HepG2 (cell line): ENCODE measurements around the gene CCNI2. TPM values are rescaled to one million over a fixed set of nuclear protein-coding genes. Genes with fewer than 3 reads are reported as not detected.

ENCODE experiments used
- AGO2 ChIP-seq: fragments of 200-400 bp; formaldehyde crosslinking; optimal IDR thresholded peaks from 2 replicates; pipeline ENCODE3; 2017; ENCODE audit warnings: mild to moderate bottlenecking, low read depth, low read length, moderate library complexity
- CHD2 ChIP-seq: IDR thresholded peaks from 2 replicates; pipeline ENCODE4 v1.6.1; 2011; ENCODE audit warnings: low read depth, low read length, improper control_type of control experiment
- DMAP1 ChIP-seq: IDR thresholded peaks from 2 replicates; pipeline ENCODE4 v1.6.1; 2016
- FOXK1 ChIP-seq: sonication (generic); formaldehyde crosslinking; IDR thresholded peaks from 2 replicates; pipeline ENCODE4 v1.4.0; 2020; ENCODE audit warnings: low read depth, missing genetic modification reagents, borderline replicate concordance
- GMEB1 ChIP-seq: sonication (generic); formaldehyde crosslinking; IDR thresholded peaks from 2 replicates; pipeline ENCODE4 v1.5.1; 2020; ENCODE audit warnings: missing genetic modification reagents, mild to moderate bottlenecking, borderline replicate concordance
- GTF2F1 ChIP-seq: fragments of 150-350 bp; IDR thresholded peaks from 2 replicates; pipeline ENCODE4 v1.6.1; 2014; ENCODE audit warnings: low read length
- GZF1 ChIP-seq: sonication (generic); formaldehyde crosslinking; IDR thresholded peaks from 2 replicates; pipeline ENCODE4 v1.5.1; 2020; ENCODE audit warnings: mild to moderate bottlenecking, missing genetic modification reagents
- IRF2 ChIP-seq: IDR thresholded peaks from 2 replicates; pipeline ENCODE4 v1.6.1; 2018; ENCODE audit warnings: missing genetic modification reagents, missing compliant biosample characterization
- KDM3A ChIP-seq: IDR thresholded peaks from 2 replicates; pipeline ENCODE4 v1.6.1; 2018; ENCODE audit warnings: low read depth, missing compliant biosample characterization
- MAX ChIP-seq: IDR thresholded peaks from 2 replicates; pipeline ENCODE4 v1.6.1; 2012; ENCODE audit warnings: inconsistent platforms
- MAZ ChIP-seq, 2 experiments: sonication (generic) in 1 of 2; formaldehyde crosslinking in 1 of 2; IDR thresholded peaks; 2 replicates each; pipeline versions ENCODE4 v1.5.0 to v1.6.1; 2012 to 2020; ENCODE audit warnings: low read depth in 2 of 2, mild to moderate bottlenecking in 2 of 2, borderline replicate concordance in 1 of 2, improper control_type of control experiment in 1 of 2, low read length in 1 of 2, missing genetic modification reagents in 1 of 2, moderate library complexity in 1 of 2
- NONO ChIP-seq, 2 experiments: fragments of 450-650 bp in 1 of 2; sonication (generic) in 1 of 2; formaldehyde crosslinking in 1 of 2; IDR thresholded peaks in 1 of 2; conservative IDR thresholded peaks in 1 of 2; 2 replicates each; pipeline versions ENCODE4 v1.6.1 to v1.8.0; 2017 to 2022; ENCODE audit warnings: mild to moderate bottlenecking in 1 of 2, missing genetic modification reagents in 1 of 2, moderate library complexity in 1 of 2
- NR1H2 ChIP-seq: sonication (generic); formaldehyde crosslinking; IDR thresholded peaks from 2 replicates; pipeline ENCODE4 v1.8.1; 2022; ENCODE audit warnings: low read depth, missing genetic modification reagents, borderline replicate concordance
- POLR2A ChIP-seq, 2 experiments: IDR thresholded peaks; 2 replicates each; pipeline ENCODE4 v1.6.1; 2011; ENCODE audit warnings: low read depth in 2 of 2, low read length in 2 of 2, mild to moderate bottlenecking in 1 of 2, moderate library complexity in 1 of 2; ENCODE audit not compliant: insufficient read depth in 1 of 2
- RAD51 ChIP-seq: fragments of 450-650 bp; IDR thresholded peaks from 2 replicates; pipeline ENCODE4 v1.6.1; 2016; ENCODE audit warnings: borderline replicate concordance
- RFX5 ChIP-seq: IDR thresholded peaks from 2 replicates; pipeline ENCODE4 v1.6.1; 2011; ENCODE audit warnings: low read depth, low read length, improper control_type of control experiment
- SPEN ChIP-seq: sonication (generic); formaldehyde crosslinking; IDR thresholded peaks from 2 replicates; pipeline ENCODE4 v1.5.1; 2020; ENCODE audit warnings: low read depth, mild to moderate bottlenecking, missing genetic modification reagents
- TAF15 ChIP-seq: fragments of 200-400 bp; formaldehyde crosslinking; IDR thresholded peaks from one replicate; pipeline ENCODE4 v1.6.1; 2018; ENCODE audit warnings: mild to moderate bottlenecking, low read depth, low read length; ENCODE audit not compliant: poor library complexity, severe bottlenecking
- TOE1 ChIP-seq: sonication (generic); formaldehyde crosslinking; IDR thresholded peaks from 2 replicates; pipeline ENCODE4 v1.4.0; 2020; ENCODE audit warnings: mild to moderate bottlenecking, missing genetic modification reagents
- ZBTB7A ChIP-seq: sonication (generic); formaldehyde crosslinking; IDR thresholded peaks from 2 replicates; pipeline ENCODE4 v1.8.0; 2022; ENCODE audit warnings: mild to moderate bottlenecking, missing genetic modification reagents
- ZNF224 ChIP-seq: sonication (generic); formaldehyde crosslinking; IDR thresholded peaks from 2 replicates; pipeline ENCODE4 v1.5.0; 2020; ENCODE audit warnings: mild to moderate bottlenecking, missing genetic modification reagents
- ZNF232 ChIP-seq: sonication (generic); formaldehyde crosslinking; IDR thresholded peaks from 2 replicates; pipeline ENCODE4 v1.4.0; 2020; ENCODE audit warnings: missing genetic modification reagents, borderline replicate concordance
- ZNF292 ChIP-seq: sonication (generic); formaldehyde crosslinking; IDR thresholded peaks from 2 replicates; pipeline ENCODE4 v1.8.1; 2022; ENCODE audit warnings: mild to moderate bottlenecking, low read depth, missing genetic modification reagents, borderline replicate concordance
- ZNF33A ChIP-seq: sonication (generic); formaldehyde crosslinking; IDR thresholded peaks from 2 replicates; pipeline ENCODE4 v1.5.1; 2020; ENCODE audit warnings: missing genetic modification reagents, mild to moderate bottlenecking, moderate library complexity, borderline replicate concordance
- ZNF550 ChIP-seq: sonication (generic); formaldehyde crosslinking; IDR thresholded peaks from 2 replicates; pipeline ENCODE4 v1.4.0; 2020; ENCODE audit warnings: mild to moderate bottlenecking, missing genetic modification reagents, borderline replicate concordance
- ZNF562 ChIP-seq: sonication (generic); formaldehyde crosslinking; IDR thresholded peaks from 2 replicates; pipeline ENCODE4 v1.8.0; 2022; ENCODE audit warnings: missing genetic modification reagents, borderline replicate concordance
- polyA plus RNA-seq, 8 experiments: library from polyadenylated mRNA; depleted of rRNA in 3 of 8; stranded (reverse) in 7 of 8; unstranded in 1 of 8; fragments of >200 nt; fragmentation: Illumina TruSeq in 4 of 8; extraction: Trizol in 4 of 8; gene quantifications; 2 replicates each; pipeline versions ENCODE4 v1.2.1 to v1.2.3, GENCODE V29; 2011 to 2016; ENCODE audit warnings: low read depth in 4 of 8, missing spikeins in 1 of 8, mixed read lengths in 1 of 8; ENCODE audit not compliant: insufficient read depth in 1 of 8
- total RNA-seq, 5 experiments: library from RNA; depleted of rRNA; stranded (reverse); fragments of >200 nt; fragmentation: Illumina TruSeq; extraction: Trizol; gene quantifications; 2 replicates each; pipeline ENCODE4 v1.2.3, GENCODE V29; 2016; ENCODE audit warnings: low read depth in 1 of 5
- TF ChIP-seq, protein P1 (sequence below): sonication (generic); formaldehyde crosslinking; IDR thresholded peaks from 2 replicates; pipeline ENCODE4 v1.5.0; 2020; ENCODE audit warnings: missing genetic modification reagents

CCNI2 gene
- total and polyA plus RNA-seq, 2 of the 13 experiments (the other 11 are each of a cell fraction or from before 2014, with no cell fraction given) = not detected

- 0 out of 2 replicates have a peak, but pooled peaks have one; percentile 44 for TF ChIP-seq FOXK1 (CRISPR knock-in tag)
- TF ChIP-seq AGO2 = peak; percentile 84
- no peak for TF ChIP-seq ZNF562 (CRISPR knock-in tag)
- TF ChIP-seq TOE1 (CRISPR knock-in tag) = no peak
- TF ChIP-seq RFX5 = no peak
- peak; percentile 67; the same call in 1 of the 2 replicates for TF ChIP-seq ZBTB7A (CRISPR knock-in tag)
- TF ChIP-seq, protein P1, sequence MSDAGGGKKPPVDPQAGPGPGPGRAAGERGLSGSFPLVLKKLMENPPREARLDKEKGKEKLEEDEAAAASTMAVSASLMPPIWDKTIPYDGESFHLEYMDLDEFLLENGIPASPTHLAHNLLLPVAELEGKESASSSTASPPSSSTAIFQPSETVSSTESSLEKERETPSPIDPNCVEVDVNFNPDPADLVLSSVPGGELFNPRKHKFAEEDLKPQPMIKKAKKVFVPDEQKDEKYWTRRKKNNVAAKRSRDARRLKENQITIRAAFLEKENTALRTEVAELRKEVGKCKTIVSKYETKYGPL (CRISPR knock-in tag) = peak; percentile 43; the same call in 1 of the 2 replicates
- no peak for TF ChIP-seq MAZ (IDR thresholded peaks at IDR 0.05; ENCODE audit: borderline replicate concordance, low read depth, low read length)
- TF ChIP-seq MAZ (CRISPR knock-in tag; IDR thresholded peaks at IDR 0.05; ENCODE audit: low read depth) = peak; percentile 63
- TF ChIP-seq POLR2A (IDR thresholded peaks at IDR 0.05; ENCODE audit: insufficient read depth in 1 of 2, low read depth in 2 of 2, low read length in 2 of 2) = peak; percentile 21 to 65; a peak in 3 of 4 replicates
- TF ChIP-seq IRF2 (CRISPR knock-in tag) = no peak
- TF ChIP-seq ZNF33A (CRISPR knock-in tag) = no peak
- no peak for TF ChIP-seq TAF15
- peak; percentile 12; the same call in 1 of the 2 replicates for TF ChIP-seq SPEN
- no peak for TF ChIP-seq ZNF550 (CRISPR knock-in tag)
- no peak for TF ChIP-seq NR1H2 (CRISPR knock-in tag)
- TF ChIP-seq KDM3A (CRISPR knock-in tag) = no peak
- TF ChIP-seq ZNF224 (CRISPR knock-in tag) = no peak
- TF ChIP-seq CHD2 = no peak
- peak; percentile 53; the same call in 1 of the 2 replicates for TF ChIP-seq ZNF232 (CRISPR knock-in tag)
- no peak for TF ChIP-seq NONO (IDR thresholded peaks at IDR 0.05)
- TF ChIP-seq NONO (CRISPR knock-in tag; conservative IDR thresholded peaks at IDR 0.05) = peak; percentile 69; the same call in 1 of the 2 replicates
- no peak for TF ChIP-seq ZNF292
- TF ChIP-seq DMAP1 (CRISPR knock-in tag) = no peak; the same call in 1 of the 2 replicates
- TF ChIP-seq GTF2F1 = no peak
- 0 out of 2 replicates have a peak, but pooled peaks have one; percentile 15 for TF ChIP-seq GZF1 (CRISPR knock-in tag)
- TF ChIP-seq GMEB1 (CRISPR knock-in tag) = no peak; the same call in 1 of the 2 replicates
- peak; percentile 4; the same call in 1 of the 2 replicates for TF ChIP-seq MAX
- no peak for TF ChIP-seq RAD51
Observed at GRCh38 chr5:132777209-132778069, 30.2 kb downstream of the CCNI2 start, which contains the start of gene SEPTIN8 (continued).
